HG03457 (cell line): Measurements from ENCODE around the gene SUV39H2.
A peak's percentile ranks its signal among the peaks of the same experiment; 100 is the strongest.
"Not testable (repeated sequence)": the region's sequence is repeated elsewhere in the genome, so short reads cannot be mapped to it uniquely, and the experiment has no call there.

Source experiments
- ATAC-seq: cut with Tn5 transposase; IDR thresholded peaks from one replicate; pipeline ENCODE4 v1.9.1; 2021; ENCODE audit warnings: moderate number of reproducible peaks; ENCODE audit not compliant: unreplicated experiment

Gene SUV39H2, protein sequence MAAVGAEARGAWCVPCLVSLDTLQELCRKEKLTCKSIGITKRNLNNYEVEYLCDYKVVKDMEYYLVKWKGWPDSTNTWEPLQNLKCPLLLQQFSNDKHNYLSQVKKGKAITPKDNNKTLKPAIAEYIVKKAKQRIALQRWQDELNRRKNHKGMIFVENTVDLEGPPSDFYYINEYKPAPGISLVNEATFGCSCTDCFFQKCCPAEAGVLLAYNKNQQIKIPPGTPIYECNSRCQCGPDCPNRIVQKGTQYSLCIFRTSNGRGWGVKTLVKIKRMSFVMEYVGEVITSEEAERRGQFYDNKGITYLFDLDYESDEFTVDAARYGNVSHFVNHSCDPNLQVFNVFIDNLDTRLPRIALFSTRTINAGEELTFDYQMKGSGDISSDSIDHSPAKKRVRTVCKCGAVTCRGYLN

DNA sequence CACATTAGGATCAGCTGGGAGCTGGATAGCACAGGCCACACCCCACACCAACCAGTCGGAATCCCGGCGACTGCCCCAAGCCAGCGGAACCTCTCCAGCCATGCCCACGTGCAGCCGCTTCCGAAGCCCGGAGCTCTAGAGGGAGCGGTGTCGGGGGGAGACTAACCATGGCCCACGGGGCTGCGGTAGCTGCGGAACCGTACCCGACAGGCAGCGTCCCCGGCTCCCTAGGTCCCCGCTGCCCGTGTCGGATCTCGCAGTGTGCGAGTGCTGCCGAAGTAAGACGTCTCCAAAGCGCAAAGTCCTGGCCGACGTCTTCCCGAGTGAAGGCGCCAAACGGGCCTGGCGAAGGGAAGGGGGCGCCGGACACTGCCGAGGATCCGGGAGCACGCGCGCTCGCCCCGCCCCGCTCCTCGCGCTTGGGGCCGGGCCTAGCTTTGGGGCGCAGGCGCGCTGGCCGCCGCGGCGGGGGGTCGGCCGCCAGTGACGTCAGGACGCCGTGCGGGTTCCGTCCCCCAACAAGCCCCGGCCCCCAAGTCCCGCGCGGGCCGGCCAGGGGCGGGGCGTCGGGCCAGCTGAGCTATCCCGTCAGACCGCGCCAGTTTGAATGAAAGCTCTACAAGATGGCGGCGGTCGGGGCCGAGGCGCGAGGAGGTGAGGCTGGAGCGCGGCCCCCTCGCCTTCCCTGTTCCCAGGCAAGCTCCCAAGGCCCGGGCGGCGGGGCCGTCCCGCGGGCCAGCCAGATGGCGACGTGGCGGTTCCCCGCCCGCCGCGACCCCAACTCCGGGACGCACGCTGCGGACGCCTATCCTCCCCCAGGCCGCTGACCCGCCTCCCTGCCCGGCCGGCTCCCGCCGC is at the start of gene SUV39H2:
Gene SUV39H2, plus strand, starts transcription at position 601 of the 858 bp plus-strand sequence. Its CDS starts 23 bp downstream, at position 624.
- ATAC-seq: peak; percentile 82

DNA sequence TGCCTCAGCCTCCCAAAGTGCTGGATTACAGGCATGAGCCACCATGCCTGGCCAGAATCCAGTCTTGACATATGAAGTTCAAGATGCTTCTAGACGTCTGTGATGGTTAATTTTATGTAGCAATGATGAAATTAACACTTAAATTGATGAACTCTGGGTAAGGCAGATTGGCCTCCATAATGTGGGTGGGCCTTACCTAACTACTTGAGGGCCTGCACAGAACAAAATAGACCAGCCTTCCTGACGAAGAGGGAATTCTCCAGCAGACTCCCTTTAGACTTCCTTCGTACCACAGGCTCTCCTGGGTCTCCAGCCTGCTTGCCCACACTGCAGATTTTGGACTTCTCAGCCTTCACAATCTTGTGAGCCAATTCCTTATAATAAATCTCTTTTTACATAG is 45.6 kb upstream of the SUV39H2 start:
- no peak for ATAC-seq

DNA sequence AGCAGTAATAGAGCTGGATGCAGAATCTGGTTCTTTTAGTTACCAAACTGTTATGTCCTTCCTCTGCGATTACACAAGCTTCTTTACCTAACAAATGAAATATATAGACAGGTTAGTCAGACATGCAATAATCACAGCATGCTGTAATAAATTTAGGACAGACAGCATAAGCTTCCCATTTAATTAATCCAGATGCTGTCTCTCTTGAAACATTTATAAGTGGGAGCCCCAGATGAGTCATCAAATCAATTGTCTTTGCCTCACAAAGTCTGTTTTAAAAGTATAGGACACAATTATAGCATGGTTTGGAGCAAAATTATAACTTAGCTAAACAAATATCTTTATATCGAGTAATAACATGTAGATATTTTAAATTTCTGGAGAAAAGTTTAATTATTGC is 42.5 kb upstream of the SUV39H2 start:
- no peak for ATAC-seq

DNA sequence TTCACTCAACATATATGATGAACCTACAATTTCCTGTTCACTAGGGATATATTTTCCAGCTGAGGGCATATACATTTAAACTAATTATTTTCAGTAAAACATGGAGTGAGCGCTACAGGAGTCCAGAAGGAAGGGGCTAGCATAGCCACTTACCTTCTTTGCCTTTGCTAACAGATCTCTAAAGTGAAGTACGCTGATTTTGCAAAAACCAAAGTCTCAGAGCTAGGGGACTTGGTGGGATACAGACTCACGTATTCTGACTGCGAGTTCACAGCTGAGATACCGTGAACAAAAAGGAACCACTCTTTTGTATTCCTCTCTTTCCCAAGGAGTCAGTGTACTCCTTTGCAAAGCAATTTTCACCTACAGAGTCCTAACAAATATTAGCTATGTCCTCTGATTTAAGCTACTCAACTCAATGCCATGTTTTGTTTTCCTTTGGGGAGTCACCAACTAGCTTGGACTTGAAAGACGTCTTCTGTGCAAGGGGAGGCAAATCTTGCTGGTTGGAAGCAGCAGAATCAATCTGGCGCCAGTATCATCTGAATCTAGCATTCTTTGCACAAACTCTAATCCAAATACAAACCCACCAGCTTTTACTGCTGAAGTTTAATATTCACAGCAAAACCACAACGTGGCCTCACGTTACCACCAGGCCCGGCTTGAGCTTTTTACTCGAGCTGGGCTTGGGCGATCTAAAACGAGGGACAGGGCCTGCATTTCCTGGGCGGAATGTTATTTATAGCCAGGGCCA is 41.5 kb upstream of the SUV39H2 start:
- ATAC-seq: peak; percentile 1

DNA sequence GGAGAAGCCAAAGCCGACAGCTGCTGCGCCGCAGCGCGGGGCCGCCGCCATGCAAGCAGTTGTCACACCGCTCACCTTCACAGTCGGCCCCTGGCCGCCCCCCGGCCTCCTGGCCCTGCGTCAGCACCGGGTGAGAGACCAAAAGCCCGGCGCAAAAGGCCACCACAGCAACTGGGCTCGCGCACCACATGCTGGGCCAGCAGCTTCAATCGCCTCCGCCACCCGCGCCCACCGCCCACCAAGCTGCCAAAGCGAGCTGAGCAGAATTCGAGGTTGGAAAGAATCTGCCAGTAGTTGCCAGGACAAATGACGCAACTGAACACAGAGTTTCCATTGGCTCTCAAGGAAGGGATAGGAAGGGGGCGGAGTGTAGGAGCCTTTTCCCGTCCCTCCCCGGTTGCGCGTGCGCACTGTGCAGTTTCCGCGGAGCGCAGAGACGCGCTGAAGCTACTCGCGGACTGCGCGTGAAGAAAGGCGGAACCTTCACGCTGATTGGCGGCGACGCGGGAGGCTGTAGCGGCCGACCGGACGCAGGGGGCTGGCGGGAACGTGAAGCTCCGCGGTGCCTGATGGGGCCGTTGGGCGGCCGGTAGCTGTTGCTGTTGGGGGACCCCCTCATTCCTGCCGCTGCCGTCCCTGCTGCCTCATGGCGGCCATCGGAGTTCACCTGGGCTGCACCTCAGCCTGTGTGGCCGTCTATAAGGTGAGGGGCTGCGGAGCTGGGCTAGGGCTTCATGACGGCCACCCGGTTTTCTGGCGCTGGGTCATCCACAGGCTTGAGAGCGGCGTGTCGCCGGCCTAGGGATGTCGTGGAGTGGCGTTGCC is 40.7 kb upstream of the SUV39H2 start, which contains the start of the genes CDNF, HSPA14 and MSANTD7:
Gene CDNF, minus strand, starts transcription at position 281 of the 825 bp plus-strand sequence. Its CDS starts 91 bp downstream, at position 190.
Gene HSPA14, plus strand, starts transcription at position 550 of the 825 bp plus-strand sequence. Its CDS starts 97 bp downstream, at position 647.
Gene MSANTD7, plus strand, starts transcription at position 550 of the 825 bp plus-strand sequence. CDS start 3,979 bp downstream, outside the sequence.
- ATAC-seq: peak; percentile 87

DNA sequence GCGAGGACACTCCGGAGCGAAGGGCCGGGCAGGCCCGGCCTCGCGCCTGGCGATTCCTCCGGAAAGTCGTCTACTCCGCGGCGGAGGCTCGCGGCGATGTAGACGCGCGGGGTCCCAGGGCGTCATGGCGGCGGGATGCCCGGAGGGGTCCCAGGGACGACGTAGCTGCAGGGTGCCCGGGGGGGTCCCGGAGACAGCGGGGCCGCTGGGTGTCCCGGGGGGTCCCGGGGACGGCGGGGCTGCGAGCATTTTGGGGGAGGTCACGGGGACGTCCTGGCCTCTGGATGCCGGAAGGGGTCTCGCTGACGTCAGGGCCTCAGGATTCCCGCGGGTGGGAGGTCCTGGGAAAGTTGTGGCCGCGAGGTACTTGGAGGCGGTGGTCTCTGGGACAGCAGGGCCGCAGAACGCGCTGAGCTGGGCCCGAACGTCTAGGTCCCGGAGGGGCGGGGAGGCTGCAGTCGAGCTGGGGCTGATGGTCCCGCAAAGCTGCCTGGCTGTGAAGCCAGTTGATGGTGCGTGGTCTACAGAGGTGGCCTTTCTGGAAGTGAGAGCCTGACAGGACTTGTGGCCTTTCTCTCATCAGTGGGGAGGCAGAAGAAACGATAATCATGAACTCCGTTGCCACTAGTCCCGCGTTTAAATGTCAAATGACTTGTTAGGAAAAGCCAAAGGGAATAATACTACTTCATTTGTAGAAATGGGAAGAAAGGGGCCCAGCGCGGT is 39.9 kb upstream of the SUV39H2 start:
- peak; percentile 5 for ATAC-seq

DNA sequence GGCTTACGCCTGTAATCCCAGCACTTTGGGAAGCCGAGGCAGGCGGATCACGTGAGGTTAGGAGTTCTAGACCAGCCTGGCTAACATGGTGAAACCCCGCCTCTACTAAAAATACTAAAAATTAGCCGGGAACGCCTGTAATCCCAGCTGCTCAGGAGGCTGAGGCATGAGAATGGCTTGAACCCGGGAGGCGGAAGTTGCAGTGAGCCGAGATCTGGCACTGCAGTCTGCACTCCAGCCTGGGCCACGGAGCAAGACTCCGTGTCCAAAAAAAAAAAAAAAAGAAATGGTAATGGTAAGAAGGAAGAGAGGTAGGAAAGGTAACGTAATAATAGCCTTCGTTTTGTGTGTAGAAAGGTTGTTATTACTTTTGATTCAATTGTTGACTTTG is 39.4 kb upstream of the SUV39H2 start:
- no peak for ATAC-seq

DNA sequence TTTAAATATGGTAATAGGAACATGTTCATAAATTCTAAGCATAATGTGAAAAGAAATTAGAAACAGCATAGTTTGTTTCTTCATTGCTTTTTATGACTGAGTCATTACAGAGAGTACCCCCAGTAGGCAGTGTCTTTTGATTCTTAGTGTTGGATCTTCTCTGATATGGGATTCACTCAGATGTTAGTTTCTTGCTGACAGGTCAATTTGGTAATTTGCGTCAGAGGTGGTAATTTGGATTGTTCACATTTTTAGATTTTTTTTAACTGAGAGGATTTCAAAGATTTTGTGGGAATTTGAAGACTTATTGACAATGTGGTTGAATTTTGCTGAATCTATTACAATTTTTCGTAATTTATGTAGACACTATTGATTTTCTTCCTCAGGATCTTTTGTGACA is 38.5 kb upstream of the SUV39H2 start:
- no peak for ATAC-seq

DNA sequence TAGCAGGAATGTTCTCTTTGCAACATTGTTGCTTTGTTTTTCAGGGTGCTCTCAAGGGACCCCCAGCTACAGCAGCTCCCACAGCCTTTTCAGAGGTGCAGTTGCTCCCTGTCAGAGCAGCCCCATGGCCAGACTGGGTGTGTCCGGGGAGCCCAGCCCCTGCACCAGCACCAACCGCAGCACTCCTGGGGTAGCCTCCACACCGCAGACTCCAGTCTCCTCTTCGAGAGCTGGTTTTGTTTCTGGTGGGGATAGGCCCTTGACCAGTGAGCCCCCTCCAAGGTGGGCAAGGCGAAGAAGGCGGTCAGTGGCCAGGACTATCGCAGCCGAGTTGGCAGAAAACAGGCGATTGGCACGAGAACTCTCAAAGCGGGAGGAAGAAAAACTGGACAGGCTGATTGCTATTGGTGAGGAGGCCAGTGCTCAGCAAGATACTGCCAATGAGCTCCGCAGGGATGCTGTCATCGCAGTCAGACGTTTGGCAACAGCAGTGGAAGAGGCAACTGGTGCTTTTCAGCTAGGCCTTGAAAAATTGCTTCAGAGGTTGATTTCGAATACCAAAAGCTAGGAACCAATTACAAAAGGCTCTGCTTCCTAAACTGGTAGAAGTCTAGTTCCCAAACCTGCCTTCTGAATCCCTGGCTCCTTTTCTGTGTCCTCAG is 35.2 kb upstream of the SUV39H2 start:
- ATAC-seq: no peak

DNA sequence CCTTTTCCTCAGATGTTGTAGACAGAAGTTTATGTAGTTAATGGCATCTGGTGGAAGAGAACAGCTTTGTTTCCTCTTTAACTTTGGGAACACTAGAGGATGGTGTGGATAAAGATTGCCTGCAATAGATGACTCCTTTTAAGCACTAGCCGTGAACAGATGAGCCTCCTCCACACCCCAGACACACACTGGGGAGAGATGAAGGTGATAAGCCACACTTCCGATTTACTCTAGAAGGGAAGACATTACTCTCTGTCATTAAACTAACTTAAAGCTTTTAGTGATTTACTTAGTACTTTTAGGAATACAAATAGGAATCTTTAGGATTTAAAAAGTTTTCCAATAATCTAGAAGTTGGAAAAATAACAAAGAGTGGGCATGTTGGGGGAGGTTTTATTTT is 33.7 kb upstream of the SUV39H2 start:
- no peak for ATAC-seq

DNA sequence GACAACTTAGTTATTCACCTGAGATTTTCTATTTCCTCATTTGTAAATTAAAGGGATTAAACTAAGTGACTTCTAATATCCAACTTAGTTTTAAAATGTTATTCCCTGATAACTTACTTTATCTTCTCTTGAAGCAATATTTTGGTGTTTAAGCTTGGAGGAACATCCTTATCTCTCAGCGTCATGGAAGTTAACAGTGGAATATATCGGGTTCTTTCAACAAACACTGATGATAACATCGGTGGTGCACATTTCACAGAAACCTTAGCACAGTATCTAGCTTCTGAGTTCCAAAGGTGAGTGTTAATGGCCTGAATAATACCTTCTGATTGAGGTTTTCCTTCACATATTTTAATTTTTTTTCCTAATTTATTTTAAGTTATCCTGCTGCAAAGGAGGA is 26.4 kb upstream of the SUV39H2 start:
- ATAC-seq: no peak

DNA sequence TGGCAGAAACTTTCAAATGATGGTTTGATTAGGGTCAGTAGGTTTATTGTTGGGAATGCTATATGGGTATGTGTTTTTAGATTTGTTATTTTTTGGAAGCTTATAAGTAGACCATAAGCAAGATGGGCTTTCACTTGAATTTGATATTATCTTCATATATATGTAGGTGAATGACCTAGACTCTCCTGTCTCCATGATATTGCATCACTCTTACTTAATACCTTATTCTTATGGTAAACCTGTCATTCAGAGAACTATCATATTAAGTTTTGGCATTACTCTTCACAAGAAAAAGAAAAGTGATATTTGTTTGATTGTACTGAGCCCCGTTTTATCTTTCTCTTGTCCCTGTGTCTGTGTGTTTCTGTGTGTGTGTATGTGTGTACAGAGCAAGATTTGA is 23.2 kb upstream of the SUV39H2 start:
- no peak for ATAC-seq

DNA sequence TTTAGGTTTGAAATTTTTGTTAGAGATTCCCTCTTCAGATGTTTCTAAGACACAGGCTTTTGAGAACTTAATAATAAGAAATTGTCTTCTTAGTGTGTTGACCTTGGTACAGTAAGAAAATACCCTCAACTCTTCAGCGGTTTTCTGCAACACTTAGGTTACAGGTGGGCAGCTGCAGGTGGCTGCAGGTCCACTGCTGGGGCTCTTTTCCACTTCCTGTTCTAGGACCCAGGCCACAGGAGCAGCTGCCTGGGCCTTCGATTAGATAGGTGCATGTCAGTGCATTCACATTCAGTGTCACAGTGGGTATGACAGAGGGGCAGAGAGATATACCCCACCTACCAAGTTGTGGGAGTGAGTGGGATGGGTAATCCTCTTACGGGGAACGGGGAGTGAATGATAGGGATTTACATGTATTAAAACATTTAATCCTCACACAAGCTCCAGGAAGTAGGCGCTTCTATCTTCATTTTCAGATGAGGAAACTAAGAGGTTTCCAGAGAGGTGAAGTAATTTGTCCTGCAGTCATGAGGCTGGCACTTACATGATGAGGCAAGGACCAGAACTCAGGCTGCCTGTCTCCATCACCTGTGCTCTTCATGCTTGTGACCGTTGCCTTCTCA is 20.2 kb upstream of the SUV39H2 start:
- no peak for ATAC-seq

DNA sequence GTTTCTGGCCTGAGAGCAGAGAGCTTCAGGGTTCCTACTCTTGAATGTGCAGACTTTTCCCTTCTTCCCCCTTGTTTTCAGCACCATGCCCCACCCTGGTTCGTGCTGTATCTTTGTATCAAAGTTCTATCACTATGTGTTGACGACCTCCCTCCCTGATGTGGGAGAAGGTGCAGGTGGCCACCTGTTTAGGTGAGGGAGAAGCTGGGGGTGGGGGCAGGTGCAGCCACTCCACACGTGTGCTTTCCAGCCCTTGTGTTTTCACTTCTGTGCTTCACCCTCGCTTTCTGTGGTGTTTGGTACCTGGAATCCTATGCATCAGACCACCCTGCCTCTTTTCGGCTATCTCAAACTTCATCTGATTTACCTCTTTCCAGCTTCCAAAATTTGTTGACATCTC is 19.6 kb upstream of the SUV39H2 start:
- no peak for ATAC-seq

DNA sequence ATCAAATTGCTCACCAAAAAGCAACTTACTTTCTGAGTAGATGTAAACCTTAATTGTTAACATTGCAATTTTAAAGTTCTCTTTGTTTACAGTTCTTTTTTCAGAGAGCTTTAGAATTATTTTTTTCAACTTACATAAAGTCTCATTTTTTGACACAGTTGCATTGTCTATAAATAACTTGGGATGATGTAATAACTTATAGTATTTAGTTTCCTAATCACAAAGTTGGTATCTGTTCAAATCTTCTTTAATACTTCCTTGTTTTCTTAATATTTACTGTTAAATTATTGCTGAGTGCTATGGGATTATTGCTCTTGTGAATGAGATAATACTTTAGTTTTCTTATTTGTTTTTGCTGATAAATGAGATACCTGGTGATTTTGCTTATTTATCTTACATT is 18.9 kb upstream of the SUV39H2 start:
- no peak for ATAC-seq

DNA sequence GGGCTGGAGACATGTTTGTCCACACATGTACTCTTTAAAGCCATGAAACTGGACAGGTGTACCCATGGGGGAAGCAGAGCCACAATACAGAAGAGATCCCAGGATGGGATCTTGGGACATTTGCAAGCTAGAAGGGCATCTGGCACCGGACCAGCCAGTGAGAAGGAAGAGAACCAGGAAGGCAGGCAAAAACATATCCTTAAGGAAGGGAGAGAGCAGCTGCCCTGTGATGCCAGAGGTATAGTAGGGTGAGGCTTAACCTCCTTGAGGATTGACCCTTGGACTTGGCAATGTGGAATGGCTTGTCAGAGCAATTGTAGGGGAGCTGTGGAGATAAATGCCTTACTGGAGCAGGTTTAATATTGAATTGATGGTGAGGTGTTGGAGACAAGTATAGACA is 17.9 kb upstream of the SUV39H2 start:
- ATAC-seq: no peak

DNA sequence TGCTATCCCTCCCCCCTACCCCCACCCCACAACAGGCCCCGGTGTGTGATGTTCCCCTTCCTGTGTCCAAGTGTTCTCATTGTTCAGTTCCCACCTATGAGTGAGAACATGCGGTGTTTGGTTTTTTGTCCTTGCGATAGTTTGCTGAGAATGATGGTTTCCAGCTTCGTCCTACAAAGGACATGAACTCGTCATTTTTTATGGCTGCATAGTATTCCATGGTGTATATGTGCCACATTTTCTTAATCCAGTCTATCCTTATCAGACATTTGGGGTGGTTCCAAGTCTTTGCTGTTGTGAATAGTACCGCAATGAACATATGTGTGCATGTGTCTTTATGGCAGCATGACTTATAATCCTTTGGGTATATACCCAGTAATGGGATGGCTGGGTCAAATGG is 14.2 kb upstream of the SUV39H2 start:
- not testable (repeated sequence) for ATAC-seq

DNA sequence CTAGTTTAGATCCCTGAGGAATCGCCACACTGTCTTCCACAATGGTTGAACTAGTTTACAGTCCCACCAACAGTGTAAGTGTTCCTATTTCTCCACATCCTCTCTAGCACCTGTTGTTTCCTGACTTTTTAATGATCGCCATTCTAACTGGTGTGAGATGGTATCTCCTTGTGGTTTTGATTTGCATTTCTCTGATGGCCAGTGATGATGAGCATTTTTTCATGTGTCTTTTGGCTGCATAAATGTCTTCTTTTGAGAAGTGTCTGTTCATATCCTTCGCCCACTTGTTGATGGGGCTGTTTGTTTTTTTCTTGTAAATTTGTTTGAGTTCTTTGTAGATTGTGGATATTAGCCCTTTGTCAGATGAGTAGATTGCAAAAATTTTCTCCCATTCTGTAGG is 13.8 kb upstream of the SUV39H2 start:
- ATAC-seq: not testable (repeated sequence)
